Chondrocyte (in vitro differentiated cells): ENCODE data around the gene PHRF1. TPM values are rescaled to one million over a fixed set of nuclear protein-coding genes. Genes with fewer than 3 reads are reported as not detected.
A peak's percentile ranks its signal among the peaks of the same experiment; 100 is the strongest.

Source experiments
- DNase-seq: peaks from one replicate; pipeline ENCODE4 v3.0.0; 2021; ENCODE audit warnings: mixed read lengths, low spot score
- H3K27ac Mint-ChIP-seq: one replicate; pipeline ENCODE4 v1.8.0; 2021; ENCODE audit warnings: mild to moderate bottlenecking, moderate library complexity, mixed read lengths; ENCODE audit not compliant: unreplicated experiment
- H3K27me3 Mint-ChIP-seq: 2 replicates; pipeline ENCODE4 v1.8.0; 2021; ENCODE audit warnings: low read depth, mixed read lengths
- H3K36me3 Mint-ChIP-seq: 2 replicates; pipeline ENCODE4 v1.8.0; 2021; ENCODE audit warnings: low read depth, mixed read lengths
- H3K4me1 Mint-ChIP-seq: 2 replicates; pipeline ENCODE4 v1.8.0; 2021; ENCODE audit warnings: low read depth, mild to moderate bottlenecking, mixed read lengths
- H3K4me3 Mint-ChIP-seq: one replicate; pipeline ENCODE4 v1.8.0; 2021; ENCODE audit warnings: mild to moderate bottlenecking, moderate library complexity, mixed read lengths; ENCODE audit not compliant: unreplicated experiment
- H3K9me3 Mint-ChIP-seq: 2 replicates; pipeline ENCODE4 v1.8.0; 2021; ENCODE audit warnings: low read depth, mixed read lengths
- total RNA-seq: library from RNA; stranded (reverse); gene quantifications from 3 replicates; pipeline ENCODE4 v1.2.1, GENCODE V29; 2021
- TF ChIP-seq, protein P1 (sequence below): fragments of 200-600 bp; sonication (generic); IDR thresholded peaks from 2 replicates; pipeline ENCODE4 v1.5.0; 2021; ENCODE audit warnings: antibody characterized with exemption, mild to moderate bottlenecking, moderate library complexity

The PHRF1 gene
- total RNA-seq, 1 donor from 2014 or later: 25.9 TPM

DNA sequence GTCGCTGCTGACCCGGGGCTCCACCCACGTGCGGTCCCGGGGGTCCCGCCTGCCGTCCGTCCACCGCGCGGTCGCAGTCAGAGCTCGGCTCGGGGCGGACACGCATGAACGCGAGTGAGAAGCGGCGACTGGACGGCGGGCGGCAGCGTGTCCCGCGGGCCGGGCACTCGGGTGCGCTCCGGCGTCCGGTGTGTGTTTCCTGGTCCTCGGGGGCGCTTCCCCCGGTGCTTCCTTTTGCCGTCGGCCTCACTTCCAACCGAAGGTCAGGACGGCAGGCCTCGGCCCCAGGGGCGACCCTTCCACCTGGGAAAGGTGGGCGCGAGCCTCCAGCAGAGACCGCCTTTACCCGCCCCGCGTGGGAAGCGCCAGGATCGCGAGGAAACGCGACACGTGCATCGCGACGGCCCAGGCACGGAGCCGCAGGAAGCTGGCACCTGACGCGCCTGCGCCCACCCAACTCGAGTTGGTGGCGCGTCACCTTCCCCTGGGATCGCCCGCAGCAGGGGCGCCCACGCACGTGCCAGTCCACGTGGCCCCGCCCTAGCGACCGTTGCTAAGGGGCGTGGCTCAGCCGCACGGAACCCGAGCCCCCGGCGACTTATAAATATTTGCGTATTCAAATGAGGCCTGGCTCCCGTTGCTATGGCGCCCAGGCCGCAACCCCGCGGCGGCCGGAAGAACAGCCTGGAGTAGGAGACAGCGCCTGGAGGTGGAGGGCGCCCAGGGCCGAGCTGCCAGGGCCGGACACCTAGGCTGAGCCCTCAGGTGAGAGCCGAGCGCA, 39.2 kb upstream of the PHRF1 start, which contains the start of gene LRRC56:
Gene LRRC56, plus strand, starts transcription at position 687 of the 781 bp plus-strand sequence. CDS start 3,158 bp downstream, outside the sequence.
- TF ChIP-seq, protein P1, sequence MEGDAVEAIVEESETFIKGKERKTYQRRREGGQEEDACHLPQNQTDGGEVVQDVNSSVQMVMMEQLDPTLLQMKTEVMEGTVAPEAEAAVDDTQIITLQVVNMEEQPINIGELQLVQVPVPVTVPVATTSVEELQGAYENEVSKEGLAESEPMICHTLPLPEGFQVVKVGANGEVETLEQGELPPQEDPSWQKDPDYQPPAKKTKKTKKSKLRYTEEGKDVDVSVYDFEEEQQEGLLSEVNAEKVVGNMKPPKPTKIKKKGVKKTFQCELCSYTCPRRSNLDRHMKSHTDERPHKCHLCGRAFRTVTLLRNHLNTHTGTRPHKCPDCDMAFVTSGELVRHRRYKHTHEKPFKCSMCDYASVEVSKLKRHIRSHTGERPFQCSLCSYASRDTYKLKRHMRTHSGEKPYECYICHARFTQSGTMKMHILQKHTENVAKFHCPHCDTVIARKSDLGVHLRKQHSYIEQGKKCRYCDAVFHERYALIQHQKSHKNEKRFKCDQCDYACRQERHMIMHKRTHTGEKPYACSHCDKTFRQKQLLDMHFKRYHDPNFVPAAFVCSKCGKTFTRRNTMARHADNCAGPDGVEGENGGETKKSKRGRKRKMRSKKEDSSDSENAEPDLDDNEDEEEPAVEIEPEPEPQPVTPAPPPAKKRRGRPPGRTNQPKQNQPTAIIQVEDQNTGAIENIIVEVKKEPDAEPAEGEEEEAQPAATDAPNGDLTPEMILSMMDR: no peak
- H3K36me3 Mint-ChIP-seq: no peaks in the 10 kb centered on the region
- no peak within 1 kb of the TSS for H3K27ac Mint-ChIP-seq
- H3K27me3 Mint-ChIP-seq: no peaks in the 10 kb centered on the region
- H3K4me3 Mint-ChIP-seq: peak within 1 kb of the TSS; percentile 81
- H3K9me3 Mint-ChIP-seq: no peaks in the 10 kb centered on the region
- H3K4me1 Mint-ChIP-seq: peaks cover 5% of the 10 kb centered on the region
- peak; percentile 92 for DNase-seq

DNA sequence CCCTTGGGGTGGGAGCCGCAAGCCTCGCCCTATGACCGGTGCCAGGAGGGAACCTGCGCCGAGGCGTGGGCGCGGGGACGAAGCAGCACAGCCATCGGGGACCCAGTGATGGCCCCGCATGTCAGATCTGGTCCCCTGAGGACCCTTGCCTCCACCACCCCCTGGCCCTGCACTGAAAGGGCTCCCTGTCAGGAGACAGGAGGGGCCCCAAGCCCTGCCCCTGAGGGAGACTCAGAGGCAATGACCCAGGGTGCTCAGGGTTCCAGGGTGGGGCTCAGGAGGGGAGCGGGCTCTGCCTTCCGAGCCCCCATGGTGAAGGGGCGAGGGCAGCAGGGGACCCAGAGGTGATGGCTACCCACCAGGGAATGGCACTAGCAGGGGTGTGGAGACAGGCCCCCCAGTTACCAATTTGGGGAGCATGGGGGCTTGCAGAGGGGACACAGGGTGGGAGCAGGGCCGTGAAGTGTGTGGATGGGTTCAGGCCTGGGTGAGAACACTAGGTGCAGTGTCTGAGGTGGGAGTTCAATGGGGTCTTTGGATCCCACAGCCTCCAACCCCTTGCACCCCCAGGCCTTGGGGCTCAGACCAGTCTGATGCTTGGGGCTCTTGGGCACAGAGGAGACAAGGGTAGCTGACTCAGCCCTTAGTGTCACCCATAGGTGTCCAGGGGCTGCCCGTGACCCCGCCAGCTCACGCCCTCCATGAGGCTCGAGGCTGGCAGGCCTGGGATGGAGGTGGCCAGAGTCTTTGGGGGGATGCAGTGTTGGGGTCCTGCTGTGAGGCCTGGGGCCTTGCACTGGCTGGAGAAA, 38.4 kb upstream of the PHRF1 start:
- Mint-ChIP-seq H3K36me3 (peaks cover 1% of the 10 kb centered on the region), H3K4me1 (peaks cover 5% of the 10 kb centered on the region), H3K27ac (no peak overlapping the region), H3K9me3 (no peaks in the 10 kb centered on the region), H3K4me3 (no peak overlapping the region), H3K27me3 (no peaks in the 10 kb centered on the region)
- TF ChIP-seq, protein P1: no peak
- no peak for DNase-seq

- H3K4me3 Mint-ChIP-seq: no peak overlapping the region
- no peak for DNase-seq
- H3K27ac Mint-ChIP-seq: no peak overlapping the region
Measured at GRCh38 chr11:538431-539051, 37.7 kb upstream of the PHRF1 start.

GRCh38 chr11:539971-540481, 36.2 kb upstream of the PHRF1 start:
- peaks cover 1% of the 10 kb centered on the region for H3K36me3 Mint-ChIP-seq
- DNase-seq: no peak
- H3K4me3 Mint-ChIP-seq: no peak overlapping the region
- no peaks in the 10 kb centered on the region for H3K9me3 Mint-ChIP-seq
- H3K4me1 Mint-ChIP-seq: peaks cover 5% of the 10 kb centered on the region
- H3K27me3 Mint-ChIP-seq: no peaks in the 10 kb centered on the region
- H3K27ac Mint-ChIP-seq: no peak overlapping the region
- TF ChIP-seq, protein P1: no peak

More at GRCh38 chr11:538431-539051, 37.7 kb upstream of the PHRF1 start:
- Mint-ChIP-seq H3K4me1 (peaks cover 5% of the 10 kb centered on the region), H3K9me3 (no peaks in the 10 kb centered on the region), H3K36me3 (peaks cover 1% of the 10 kb centered on the region), H3K27me3 (no peaks in the 10 kb centered on the region)
- TF ChIP-seq, protein P1: no peak
